ENCODE measurements around the gene SMOC2.
"Not testable (repeated sequence)": the region's sequence is repeated elsewhere in the genome, so short reads cannot be mapped to it uniquely, and the experiment has no call there.

The SMOC2 gene

GRCh38 chr6:168666699-168667427 is 225.9 kb downstream of the SMOC2 start:
- DNase-seq, result no peak

DNA sequence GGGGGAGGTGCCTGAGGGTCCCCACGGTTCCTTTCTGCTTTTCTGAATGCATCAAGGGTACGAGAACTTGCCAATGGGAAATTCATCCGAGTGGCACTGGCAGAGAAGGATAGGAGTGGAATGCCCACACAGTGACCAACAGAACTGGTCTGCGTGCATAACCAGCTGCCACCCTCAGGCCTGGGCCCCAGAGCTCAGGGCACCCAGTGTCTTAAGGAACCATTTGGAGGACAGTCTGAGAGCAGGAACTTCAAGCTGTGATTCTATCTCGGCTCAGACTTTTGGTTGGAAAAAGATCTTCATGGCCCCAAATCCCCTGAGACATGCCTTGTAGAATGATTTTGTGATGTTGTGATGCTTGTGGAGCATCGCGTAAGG is 226.4 kb downstream of the SMOC2 start:
- no peak for DNase-seq

DNA sequence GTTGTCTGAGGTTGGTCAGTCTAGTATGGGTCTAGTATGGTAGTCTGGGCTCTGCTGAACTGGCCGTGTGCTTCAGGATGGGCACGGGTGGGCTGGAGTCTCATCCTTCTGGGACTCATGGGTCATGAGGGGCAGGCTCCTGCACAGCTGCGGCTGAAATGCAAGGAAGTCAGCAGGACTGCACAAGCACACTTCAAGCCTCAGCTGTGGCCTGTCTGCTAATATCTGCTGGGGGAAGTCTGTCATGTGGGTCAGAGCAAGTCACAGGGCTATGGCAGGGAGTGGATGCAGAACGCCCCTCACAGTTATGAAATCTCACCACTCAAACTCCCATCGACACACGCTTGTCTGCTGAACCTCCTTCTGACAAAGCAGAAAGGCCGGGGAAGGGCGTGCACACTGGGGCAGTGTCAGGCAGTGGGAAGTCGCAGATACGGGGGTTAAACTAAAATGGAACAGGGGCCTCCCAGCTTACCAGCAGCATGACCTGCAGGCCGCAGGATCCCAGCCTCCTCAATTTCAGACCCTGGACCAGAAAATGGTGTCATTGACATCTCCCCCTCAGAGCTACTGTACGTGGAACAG is 229.5 kb downstream of the SMOC2 start:
- no peak for DNase-seq

- DNase-seq, result no peak
Observed at GRCh38 chr6:168671028-168671862, 230.3 kb downstream of the SMOC2 start.

DNA sequence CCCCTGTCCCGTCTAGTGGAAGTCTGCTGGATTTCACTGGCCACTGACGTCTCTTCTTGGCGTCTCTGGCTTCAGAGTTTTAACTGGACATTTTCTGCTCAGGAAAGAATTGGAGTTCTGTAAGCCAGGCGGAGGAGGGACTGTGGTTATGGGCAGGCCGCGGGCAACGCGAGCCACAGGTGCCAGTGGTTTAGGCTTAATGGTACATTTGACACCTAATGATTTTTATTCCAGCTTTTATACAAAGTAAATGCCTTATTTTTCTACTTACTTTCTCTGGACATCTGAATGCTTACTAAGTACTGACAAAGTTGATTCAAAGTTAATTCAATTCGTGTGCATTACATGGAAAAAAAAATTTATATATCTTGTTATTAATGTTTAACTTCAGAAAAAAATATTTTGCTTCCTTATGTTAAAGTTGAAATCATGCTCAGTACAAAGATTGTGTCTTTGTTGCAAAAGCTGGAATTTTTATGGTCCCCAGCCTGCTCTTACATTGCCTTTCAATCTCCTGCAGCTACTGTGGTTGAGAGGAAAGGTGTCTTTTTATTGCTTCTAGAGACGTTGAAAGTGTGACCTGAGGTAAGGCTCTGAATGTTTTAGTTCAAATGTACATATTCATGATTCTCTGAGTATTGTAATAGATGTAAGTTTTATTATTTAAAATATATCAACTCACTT is 231.0 kb downstream of the SMOC2 start:
- DNase-seq, result no peak

DNA sequence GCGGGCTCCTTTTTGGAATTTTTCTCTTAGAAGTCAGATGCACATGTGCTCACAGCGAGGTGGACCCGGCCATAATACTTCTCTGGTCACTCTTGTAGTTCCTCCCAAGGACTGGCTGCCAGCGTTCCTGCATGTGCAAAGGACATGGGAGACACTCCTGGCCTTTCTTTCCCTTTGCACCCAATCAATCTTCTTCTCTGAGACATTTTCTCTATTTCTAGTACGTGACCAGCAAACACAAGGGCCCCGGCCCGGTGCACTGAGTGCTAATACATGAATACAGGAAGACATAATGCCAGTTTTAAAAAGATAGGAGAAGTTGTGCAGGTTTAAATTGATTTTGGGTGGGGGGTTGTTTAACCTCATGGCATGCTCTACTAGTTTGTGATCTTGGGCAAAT is 233.6 kb downstream of the SMOC2 start:
- no peak for DNase-seq

DNA sequence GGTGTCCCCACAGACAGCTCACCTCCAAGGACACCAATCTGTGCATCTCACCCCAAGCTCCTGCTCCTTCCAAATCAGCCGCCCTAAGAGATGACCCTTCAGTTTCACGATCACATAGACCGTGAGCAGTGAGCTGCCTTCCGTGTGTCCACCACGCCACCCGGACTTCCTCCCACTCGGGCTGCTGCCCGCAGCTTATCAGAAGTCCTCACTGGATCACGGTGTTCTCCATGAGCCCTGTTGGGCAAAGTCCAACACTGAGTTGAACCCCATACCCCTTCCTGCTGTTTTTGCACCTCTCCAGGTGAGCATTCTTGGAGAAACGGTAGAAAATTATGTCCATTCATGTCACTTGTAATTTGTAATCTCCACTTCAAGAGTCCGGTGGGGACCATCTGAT is 234.4 kb downstream of the SMOC2 start:
- no peak for DNase-seq

GRCh38 chr6:168675933-168676551 is 235.1 kb downstream of the SMOC2 start:
- no peak for DNase-seq

DNA sequence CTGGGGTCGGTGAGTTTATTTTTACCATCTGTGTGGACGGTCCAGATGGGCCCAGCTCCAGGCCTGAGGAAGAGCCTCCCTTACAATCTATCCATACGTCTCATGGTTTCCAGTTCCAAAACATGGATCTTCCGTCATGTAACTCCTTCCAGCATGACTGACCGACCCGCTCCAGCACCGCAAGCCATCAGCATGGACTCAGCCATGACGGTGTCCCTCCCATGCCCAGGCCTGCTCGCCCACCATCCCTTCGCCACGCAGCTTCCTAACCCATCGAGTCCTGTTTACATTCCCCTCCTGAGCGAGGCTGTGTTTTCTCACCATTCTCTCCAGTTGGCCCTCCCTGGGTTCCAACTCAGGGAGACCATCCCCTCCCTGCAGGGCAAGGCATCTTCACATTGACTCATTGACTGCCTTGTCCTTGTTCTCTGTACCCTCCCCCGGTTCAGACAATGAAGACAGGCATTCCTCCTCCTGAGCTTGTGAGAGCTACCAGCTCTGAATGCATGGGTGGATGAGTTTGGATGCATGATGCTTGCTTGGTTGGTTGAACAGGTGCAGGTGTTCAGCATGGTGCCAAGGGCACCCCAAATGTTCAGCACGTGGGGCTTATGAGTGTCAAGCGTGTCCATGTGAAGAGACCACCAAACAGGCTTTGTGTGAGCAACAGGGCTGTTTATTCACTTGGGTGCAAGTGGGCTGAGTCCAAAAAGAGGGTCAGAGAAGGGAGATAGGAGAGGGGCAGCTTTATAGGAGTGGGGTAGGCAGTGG is 235.8 kb downstream of the SMOC2 start:
- DNase-seq, result no peak

DNA sequence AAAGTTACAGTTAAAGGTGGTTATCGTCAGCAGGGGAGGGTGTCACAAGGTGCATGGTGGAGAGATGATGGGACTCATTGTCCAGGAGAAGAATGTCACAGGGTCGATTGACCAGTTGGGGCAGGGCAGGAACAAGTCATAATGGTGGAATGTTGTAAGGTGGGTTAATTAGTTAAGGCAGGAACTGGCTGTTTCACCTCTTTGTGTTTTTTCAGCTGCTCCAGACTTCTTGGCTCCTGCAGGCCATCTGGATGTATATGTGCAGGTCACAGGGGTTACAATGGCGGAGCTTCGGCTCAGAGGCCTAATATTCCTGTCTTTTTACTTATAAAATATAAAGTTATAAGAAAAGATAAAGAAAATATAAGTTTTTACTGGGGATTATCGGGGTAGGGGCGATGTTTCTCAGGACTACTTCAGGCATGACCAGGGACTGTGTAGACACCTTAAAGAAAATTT is 236.4 kb downstream of the SMOC2 start:
- not testable (repeated sequence) for DNase-seq

DNA sequence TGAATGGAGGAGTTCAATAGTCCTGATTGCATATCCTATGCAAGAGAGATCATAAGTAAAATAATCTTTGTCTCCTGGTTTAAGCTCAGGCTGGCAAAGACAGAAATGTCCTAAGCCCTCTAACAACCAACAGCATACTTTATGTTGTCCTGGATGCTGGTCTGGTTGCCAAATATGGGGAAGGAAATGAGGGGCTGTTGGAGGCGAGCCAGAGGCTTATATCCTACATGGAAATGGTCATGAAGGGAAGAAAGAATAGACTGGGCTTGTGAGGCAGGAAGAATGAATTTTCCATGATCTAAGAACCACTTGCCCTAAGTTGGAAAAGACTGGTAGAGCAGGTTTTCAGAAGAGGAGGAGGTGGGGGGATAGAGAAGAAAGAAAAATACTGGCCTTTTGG is 237.1 kb downstream of the SMOC2 start:
- no peak for DNase-seq

DNA sequence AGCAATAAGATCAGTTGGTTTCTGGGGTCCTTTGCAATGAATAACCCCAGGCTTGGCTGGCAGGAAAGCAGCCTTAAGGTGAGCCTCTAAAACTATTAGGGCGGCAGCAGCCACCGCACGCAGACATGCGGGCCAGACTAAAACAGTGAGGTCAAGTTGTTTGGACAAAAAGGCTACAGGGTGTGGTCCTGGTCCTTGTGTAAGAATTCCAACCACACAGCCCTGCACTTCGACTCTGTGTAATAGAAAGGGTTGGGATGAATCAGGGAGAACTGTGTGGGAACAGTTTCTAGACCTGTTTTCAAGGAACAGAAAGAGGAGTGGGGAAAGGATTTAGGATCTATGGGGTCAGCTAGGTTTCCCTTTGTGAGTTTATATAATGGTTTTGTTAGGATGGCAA is 237.6 kb downstream of the SMOC2 start:
- DNase-seq, result no peak

- DNase-seq, result no peak
Observed at GRCh38 chr6:168681748-168682147, 240.8 kb downstream of the SMOC2 start.

GRCh38 chr6:168683621-168684020 is 242.6 kb downstream of the SMOC2 start:
- DNase-seq, result no peak

- no peak for DNase-seq
Observed at GRCh38 chr6:168684471-168684870, 243.5 kb downstream of the SMOC2 start.

GRCh38 chr6:168684906-168685305 is 243.9 kb downstream of the SMOC2 start:
- DNase-seq, result no peak

- DNase-seq, result no peak
Observed at GRCh38 chr6:168686029-168686738, 245.2 kb downstream of the SMOC2 start.

DNA sequence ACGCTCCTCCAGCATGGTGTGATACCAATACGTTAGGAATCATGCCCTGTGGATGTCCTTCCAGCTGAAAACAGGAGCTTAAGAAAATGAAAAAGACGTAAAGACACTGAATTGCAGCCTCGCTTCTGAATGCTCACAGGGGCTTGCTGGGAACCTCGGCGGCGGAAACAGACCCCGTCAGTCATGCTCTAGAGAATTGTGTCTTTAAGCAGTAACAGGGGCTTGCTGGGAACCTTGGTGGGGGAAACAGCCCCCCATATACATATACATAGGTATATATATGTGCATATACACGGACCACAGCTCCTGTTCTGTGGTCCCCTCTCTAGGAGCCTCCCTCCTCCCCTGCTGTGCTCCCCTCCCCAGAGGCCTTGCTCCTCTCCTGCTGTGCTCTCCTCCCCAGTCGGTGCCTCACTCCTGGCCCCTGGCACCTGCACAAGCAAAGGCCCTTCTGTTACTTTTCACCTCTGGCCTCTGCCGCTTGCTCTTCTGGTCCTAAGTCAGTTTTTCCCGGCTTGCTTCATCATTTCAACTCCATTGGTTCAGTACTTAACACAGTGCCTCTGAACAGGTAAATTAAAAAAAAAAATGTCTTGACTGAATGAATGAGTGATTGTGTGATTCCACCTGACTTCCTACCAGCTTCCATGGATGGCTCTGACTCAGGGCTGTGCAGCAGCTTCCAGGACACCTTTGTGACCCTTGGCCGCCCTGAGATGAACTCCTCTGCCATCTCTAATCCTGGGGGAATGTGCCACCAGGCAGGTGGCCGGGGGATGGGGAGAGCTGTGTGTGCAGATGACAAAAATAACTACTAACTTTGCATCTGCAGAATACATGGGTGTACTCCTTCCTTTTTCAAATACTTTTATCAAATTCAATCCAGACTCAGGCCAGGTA is 246.1 kb downstream of the SMOC2 start:
- no peak for DNase-seq

GRCh38 chr6:168690271-168690670 is 249.3 kb downstream of the SMOC2 start:
- DNase-seq, result no peak

GRCh38 chr6:168691774-168692173 is 250.8 kb downstream of the SMOC2 start:
- DNase-seq, result no peak
